ENCODE measurements around the gene FARS2.

- TF ChIP-seq, protein P1, sequence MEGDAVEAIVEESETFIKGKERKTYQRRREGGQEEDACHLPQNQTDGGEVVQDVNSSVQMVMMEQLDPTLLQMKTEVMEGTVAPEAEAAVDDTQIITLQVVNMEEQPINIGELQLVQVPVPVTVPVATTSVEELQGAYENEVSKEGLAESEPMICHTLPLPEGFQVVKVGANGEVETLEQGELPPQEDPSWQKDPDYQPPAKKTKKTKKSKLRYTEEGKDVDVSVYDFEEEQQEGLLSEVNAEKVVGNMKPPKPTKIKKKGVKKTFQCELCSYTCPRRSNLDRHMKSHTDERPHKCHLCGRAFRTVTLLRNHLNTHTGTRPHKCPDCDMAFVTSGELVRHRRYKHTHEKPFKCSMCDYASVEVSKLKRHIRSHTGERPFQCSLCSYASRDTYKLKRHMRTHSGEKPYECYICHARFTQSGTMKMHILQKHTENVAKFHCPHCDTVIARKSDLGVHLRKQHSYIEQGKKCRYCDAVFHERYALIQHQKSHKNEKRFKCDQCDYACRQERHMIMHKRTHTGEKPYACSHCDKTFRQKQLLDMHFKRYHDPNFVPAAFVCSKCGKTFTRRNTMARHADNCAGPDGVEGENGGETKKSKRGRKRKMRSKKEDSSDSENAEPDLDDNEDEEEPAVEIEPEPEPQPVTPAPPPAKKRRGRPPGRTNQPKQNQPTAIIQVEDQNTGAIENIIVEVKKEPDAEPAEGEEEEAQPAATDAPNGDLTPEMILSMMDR (IDR thresholded peaks at IDR 0.05; ENCODE audit: low read depth, low read length), result no peak
- no peak for TF ChIP-seq POLR2A (IDR thresholded peaks at IDR 0.05; ENCODE audit: extremely low read depth, insufficient read length)
Measured at GRCh38 chr6:5563086-5563485, 301.8 kb downstream of the FARS2 start.

All from NB4 (cell line).